Mucosa of stomach (tissue), 1 donor: Measurements from ENCODE around the gene BCDIN3D.
"Not testable (repeated sequence)": the region's sequence is repeated elsewhere in the genome, so short reads cannot be mapped to it uniquely, and the experiment has no call there.

ENCODE experiments used
- H3K27me3 ChIP-seq: one replicate; pipeline ENCODE4 v1.7.0; 2013; ENCODE audit warnings: mild to moderate bottlenecking, low read length; ENCODE audit not compliant: control insufficient read depth, insufficient read depth
- H3K36me3 ChIP-seq: one replicate; pipeline ENCODE4 v1.7.0; 2013; ENCODE audit warnings: low read length; ENCODE audit not compliant: control insufficient read depth, insufficient read depth
- H3K4me1 ChIP-seq: one replicate; pipeline ENCODE4 v1.7.0; 2013; ENCODE audit warnings: mild to moderate bottlenecking, low read length; ENCODE audit not compliant: control insufficient read depth, insufficient read depth
- H3K4me3 ChIP-seq: one replicate; pipeline ENCODE4 v1.7.0; 2013; ENCODE audit warnings: low read length
- H3K9ac ChIP-seq: one replicate; pipeline ENCODE4 v1.7.0; 2013; ENCODE audit warnings: mild to moderate bottlenecking, low read length, moderate library complexity
- H3K9me3 ChIP-seq: one replicate; pipeline ENCODE4 v1.7.0; 2013; ENCODE audit warnings: mild to moderate bottlenecking, low read length, moderate library complexity; ENCODE audit not compliant: control insufficient read depth
- donor health status: Pancreatic carcinoma.

BCDIN3D gene

GRCh38 chr12:49885118-49885517, 42.2 kb upstream of the BCDIN3D start:
- no peaks in the 10 kb centered on the region for H3K36me3 ChIP-seq

GRCh38 chr12:49882851-49883464, 40.1 kb upstream of the BCDIN3D start:
- Histone ChIP-seq H3K9ac (no peak overlapping the region), H3K4me3 (no peak overlapping the region), H3K36me3 (no peaks in the 10 kb centered on the region), H3K4me1 (peaks cover 13% of the 10 kb centered on the region), H3K9me3 (no peaks in the 10 kb centered on the region), H3K27me3 (peaks cover 6% of the 10 kb centered on the region)

More at GRCh38 chr12:49885118-49885517, 42.2 kb upstream of the BCDIN3D start:
- H3K9me3 ChIP-seq, result no peaks in the 10 kb centered on the region
- H3K9ac ChIP-seq, result no peak overlapping the region
- no peak overlapping the region for H3K4me3 ChIP-seq
- H3K27me3 ChIP-seq, result peaks cover 6% of the 10 kb centered on the region
- peaks cover 34% of the 10 kb centered on the region for H3K4me1 ChIP-seq

- Histone ChIP-seq H3K36me3 (no peaks in the 10 kb centered on the region), H3K9ac (no peak overlapping the region)
These were observed 39.4 kb upstream of the BCDIN3D start for GRCh38 chr12:49882248-49882850.

GRCh38 chr12:49881415-49882247, 38.7 kb upstream of the BCDIN3D start:
- no peaks in the 10 kb centered on the region for H3K27me3 ChIP-seq
- H3K36me3 ChIP-seq, result no peaks in the 10 kb centered on the region
- H3K9ac ChIP-seq, result no peak overlapping the region
- no peaks in the 10 kb centered on the region for H3K4me1 ChIP-seq
- H3K9me3 ChIP-seq, result no peaks in the 10 kb centered on the region
- no peak overlapping the region for H3K4me3 ChIP-seq

More at GRCh38 chr12:49882248-49882850, 39.4 kb upstream of the BCDIN3D start:
- no peaks in the 10 kb centered on the region for H3K9me3 ChIP-seq
- peaks cover 6% of the 10 kb centered on the region for H3K4me1 ChIP-seq
- peaks cover 5% of the 10 kb centered on the region for H3K27me3 ChIP-seq
- H3K4me3 ChIP-seq, result no peak overlapping the region

GRCh38 chr12:49880756-49881414, 38.0 kb upstream of the BCDIN3D start:
- Histone ChIP-seq H3K4me3 (no peak overlapping the region), H3K9ac (no peak overlapping the region), H3K27me3 (no peaks in the 10 kb centered on the region), H3K4me1 (no peaks in the 10 kb centered on the region), H3K9me3 (no peaks in the 10 kb centered on the region), H3K36me3 (no peaks in the 10 kb centered on the region)

GRCh38 chr12:49879065-49879464, 36.2 kb upstream of the BCDIN3D start:
- H3K4me3 ChIP-seq, H3K9me3 ChIP-seq: not testable (repeated sequence)

GRCh38 chr12:49878021-49878420, 35.1 kb upstream of the BCDIN3D start:
- no peak overlapping the region for H3K9ac ChIP-seq
- H3K9me3 ChIP-seq, result no peaks in the 10 kb centered on the region
- no peak overlapping the region for H3K4me3 ChIP-seq
- no peaks in the 10 kb centered on the region for H3K27me3 ChIP-seq
- no peaks in the 10 kb centered on the region for H3K36me3 ChIP-seq
- no peaks in the 10 kb centered on the region for H3K4me1 ChIP-seq

More at GRCh38 chr12:49879065-49879464, 36.2 kb upstream of the BCDIN3D start:
- H3K9ac ChIP-seq, H3K4me1 ChIP-seq, H3K36me3 ChIP-seq, H3K27me3 ChIP-seq: not testable (repeated sequence)

GRCh38 chr12:49877066-49877465, 34.2 kb upstream of the BCDIN3D start:
- H3K9ac ChIP-seq, result no peak overlapping the region

GRCh38 chr12:49876070-49876469, 33.2 kb upstream of the BCDIN3D start:
- Histone ChIP-seq H3K9me3 (no peaks in the 10 kb centered on the region), H3K4me3 (no peak overlapping the region), H3K27me3 (no peaks in the 10 kb centered on the region), H3K36me3 (no peaks in the 10 kb centered on the region), H3K4me1 (no peaks in the 10 kb centered on the region), H3K9ac (no peak overlapping the region)

More at GRCh38 chr12:49877066-49877465, 34.2 kb upstream of the BCDIN3D start:
- H3K36me3 ChIP-seq, result no peaks in the 10 kb centered on the region
- H3K27me3 ChIP-seq, result no peaks in the 10 kb centered on the region
- no peaks in the 10 kb centered on the region for H3K9me3 ChIP-seq
- H3K4me3 ChIP-seq, result no peak overlapping the region
- no peaks in the 10 kb centered on the region for H3K4me1 ChIP-seq

- Histone ChIP-seq H3K4me3 (no peak overlapping the region), H3K27me3 (no peaks in the 10 kb centered on the region), H3K36me3 (no peaks in the 10 kb centered on the region), H3K4me1 (no peaks in the 10 kb centered on the region), H3K9me3 (no peaks in the 10 kb centered on the region), H3K9ac (no peak overlapping the region)
These were observed 32.3 kb upstream of the BCDIN3D start for GRCh38 chr12:49875115-49875720.

GRCh38 chr12:49874142-49874897, 31.4 kb upstream of the BCDIN3D start:
- Histone ChIP-seq H3K36me3 (no peaks in the 10 kb centered on the region), H3K9ac (no peak overlapping the region), H3K4me3 (no peak overlapping the region), H3K27me3 (no peaks in the 10 kb centered on the region), H3K4me1 (peaks cover 5% of the 10 kb centered on the region), H3K9me3 (no peaks in the 10 kb centered on the region)
